ENCODE results near the gene TMEM242. TPM values are rescaled to one million over a fixed set of nuclear protein-coding genes. Genes with fewer than 3 reads are reported as not detected.
"Not testable (repeated sequence)": the region's sequence is repeated elsewhere in the genome, so short reads cannot be mapped to it uniquely, and the experiment has no call there.

Gene TMEM242
- total and polyA plus RNA-seq, 2 of the 4 experiments (the other 2 are of a cell fraction): 2.3 to 4.6 TPM

- H3K27me3 ChIP-seq (ENCODE audit: control insufficient read depth, insufficient read depth, low read length): peaks cover 18% of the 10 kb centered on the region; the same call in 1 of the 2 replicates
- H2BK5ac ChIP-seq (ENCODE audit: low read depth, low read length, poor library complexity, severe bottlenecking); H3K27ac ChIP-seq (ENCODE audit: insufficient read depth, low read length); H2BK20ac ChIP-seq (ENCODE audit: low read depth, low read length); H3K79me1 ChIP-seq (ENCODE audit: low read depth in 1 of 2, low read length in 2 of 2); H4K20me1 ChIP-seq (ENCODE audit: insufficient read depth, low read length); H3K56ac ChIP-seq (ENCODE audit: extremely low read depth, insufficient read depth, low read length); H3K4me1 ChIP-seq (ENCODE audit: control insufficient read depth, insufficient read depth, low read length); H4K91ac ChIP-seq (ENCODE audit: insufficient read depth, low read depth, low read length); H3K14ac ChIP-seq (replicated peaks; ENCODE audit: low read depth, low read length); POLR2A ChIA-PET (ENCODE audit: unreplicated experiment); H2AFZ ChIP-seq (replicated peaks; ENCODE audit: low read length, poor library complexity); BruUV-seq (replicated peaks); DNase-seq; in situ Hi-C loops (cut with MboI; ENCODE audit: low sequenced_read_pairs); H2BK15ac ChIP-seq (ENCODE audit: low read depth, low read length); H3K4me2 ChIP-seq (ENCODE audit: low read depth, low read length); H3K9me3 ChIP-seq (ENCODE audit: control insufficient read depth, insufficient read depth, low read length); H4K8ac ChIP-seq (ENCODE audit: low read depth in 2 of 2, low read length in 2 of 2); H3K23ac ChIP-seq (ENCODE audit: low read depth, low read length); H4K5ac ChIP-seq (ENCODE audit: low read depth, low read length); intact Hi-C loops (cut with micrococcal nuclease); H3K18ac ChIP-seq (ENCODE audit: low read depth, low read length); ATAC-seq (ENCODE audit: low read depth); H3K9me1 ChIP-seq (ENCODE audit: insufficient read depth, low read length); H3K4me3 ChIP-seq (ENCODE audit: insufficient read depth, low read depth, low read length); H2AK5ac ChIP-seq (ENCODE audit: low read depth, low read length); dilution Hi-C loops (cut with HindIII; ENCODE audit: low sequenced_read_pairs, unreplicated experiment); H2BK120ac ChIP-seq (ENCODE audit: low read depth, low read length); H3K36me3 ChIP-seq (ENCODE audit: control insufficient read depth, insufficient read depth, low read length); H3K4ac ChIP-seq (ENCODE audit: low read depth, low read length); H2AK9ac ChIP-seq (replicated peaks; ENCODE audit: low read depth, low read length, poor library complexity); H3K9ac ChIP-seq (ENCODE audit: low read depth, low read length): not testable (repeated sequence)
- no CpG with 5 or more reads among the region's 3 CpGs for WGBS, 2 experiments (ENCODE audit: extremely low coverage in 2 of 2, insufficient read length in 1 of 2)
- CTCF ChIA-PET: interaction anchor here (1.9 kb wide), 1 partner anchor 23 kb away, joined by 6 read pairs; no protein-coding TSS in a partner anchor
Measured at GRCh38 chr6:157337276-157337675, 14.0 kb upstream of the TMEM242 start.
